ENCODE measurements around the gene CLIC6.
A peak's percentile ranks its signal among the peaks of the same experiment; 100 is the strongest.

- TF ChIP-seq CTCF (conservative IDR thresholded peaks at IDR 0.05 in 1 of 2, IDR thresholded peaks at IDR 0.05 in 1 of 2; ENCODE audit: extremely low read depth in 1 of 2, insufficient read depth in 1 of 2, low read depth in 1 of 2, low read length in 2 of 2) = peak; percentile 83 to 92
- no peak for TF ChIP-seq EZH2 (IDR thresholded peaks at IDR 0.05; ENCODE audit: borderline replicate concordance, low read length)
Observed at GRCh38 chr21:34693192-34693810, 24.5 kb downstream of the CLIC6 start.
